ENCODE measurements around the gene RIMKLB. TPM values are rescaled to one million over a fixed set of nuclear protein-coding genes. Genes with fewer than 3 reads are reported as not detected.
"Not testable (repeated sequence)": the region's sequence is repeated elsewhere in the genome, so short reads cannot be mapped to it uniquely, and the experiment has no call there.

The RIMKLB gene
- total RNA-seq, 2 experiments from 2014 or later, result 4.6 to 4.9 TPM

DNA sequence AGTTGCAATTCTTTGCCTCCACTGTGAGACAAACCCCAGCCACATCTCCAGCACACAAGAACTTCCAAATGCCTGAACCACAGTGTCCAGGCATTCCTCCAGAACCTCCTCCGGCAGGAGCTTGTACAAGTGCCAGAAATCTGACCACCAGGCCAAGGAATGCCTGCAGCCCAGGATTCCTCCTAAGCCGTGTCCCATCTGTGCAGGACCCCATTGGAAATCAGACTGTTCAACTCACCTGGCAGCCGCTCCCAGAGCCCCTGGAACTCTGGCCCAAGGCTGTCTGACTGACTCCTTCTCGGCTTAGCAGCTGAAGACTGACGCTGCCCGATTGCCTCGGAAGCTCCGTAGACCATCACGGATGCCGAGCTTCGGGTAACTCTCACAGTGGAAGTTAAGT is 109.3 kb downstream of the RIMKLB start:
- H3K27ac Mint-ChIP-seq; H3K36me3 Mint-ChIP-seq; POLR2A ChIA-PET; intact Hi-C loops (cut with micrococcal nuclease); CTCF ChIA-PET; H3K4me3 Mint-ChIP-seq; H3K9me3 Mint-ChIP-seq; H3K4me1 Mint-ChIP-seq (ENCODE audit: low read depth); DNase-seq; H3K27me3 Mint-ChIP-seq: not testable (repeated sequence)

DNA sequence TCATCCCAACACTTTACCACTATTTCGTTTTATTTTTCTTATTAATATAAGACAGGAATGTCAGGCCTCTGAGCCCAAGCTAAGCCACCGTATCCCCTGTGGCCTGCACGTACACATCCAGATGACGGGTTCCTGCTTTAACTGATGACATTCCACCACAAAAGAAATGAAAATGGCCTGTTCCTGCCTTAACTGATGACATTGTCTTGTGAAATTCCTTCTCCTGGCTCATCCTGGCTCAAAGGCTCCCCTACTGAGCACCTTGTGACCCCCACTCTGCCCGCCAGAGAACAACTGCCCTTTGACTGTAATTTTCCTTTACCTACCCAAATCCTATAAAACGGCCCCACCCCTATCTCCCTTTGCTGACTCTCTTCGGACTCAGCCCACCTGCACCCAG is 112.3 kb downstream of the RIMKLB start:
- H3K36me3 Mint-ChIP-seq; H3K27ac Mint-ChIP-seq; H3K27me3 Mint-ChIP-seq; POLR2A ChIA-PET; H3K4me3 Mint-ChIP-seq; CTCF ChIA-PET; H3K4me1 Mint-ChIP-seq (ENCODE audit: low read depth); DNase-seq; intact Hi-C loops (cut with micrococcal nuclease); H3K9me3 Mint-ChIP-seq: not testable (repeated sequence)

DNA sequence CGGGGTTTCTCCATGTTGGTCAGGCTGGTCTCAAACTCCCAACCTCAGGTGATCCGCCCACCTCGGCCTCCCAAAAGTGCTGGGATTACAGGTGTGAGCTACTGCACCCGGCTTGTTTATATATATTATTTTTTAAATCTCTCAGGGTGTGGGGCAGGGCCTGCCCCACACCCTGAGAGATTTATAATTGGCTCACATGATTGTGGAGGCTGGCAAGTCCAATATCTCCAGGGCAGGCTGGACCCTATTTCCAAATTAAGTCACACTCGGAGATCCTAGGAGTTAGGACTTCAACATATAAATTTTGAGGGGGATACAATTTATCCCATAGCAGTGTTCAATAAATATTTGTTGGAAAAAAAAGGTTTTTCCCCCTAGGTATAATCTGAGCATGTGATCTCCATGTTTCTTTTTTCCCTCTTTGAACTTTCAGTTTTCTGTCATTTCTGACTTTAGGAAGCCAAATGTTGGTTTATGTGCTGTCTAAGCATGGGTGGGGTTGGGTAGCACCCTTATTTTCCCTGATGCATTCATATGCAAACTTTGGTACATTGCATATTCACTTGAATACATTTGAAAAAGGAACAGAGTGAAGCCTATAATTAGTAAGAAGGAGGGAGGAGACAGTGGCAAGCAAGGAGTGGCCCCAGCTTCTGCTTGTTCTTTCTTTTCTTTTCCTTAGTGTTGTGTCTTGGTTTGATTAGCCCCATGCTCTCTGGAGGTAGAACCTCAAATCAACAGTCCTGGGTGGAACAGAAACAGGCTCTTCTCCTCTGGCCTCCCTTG is 116.0 kb downstream of the RIMKLB start:
- ChIA-PET POLR2A (no interaction called here), CTCF (interaction anchor here (0.6 kb wide), 1 partner anchor 10 kb away, joined by 3 read pairs; no protein-coding TSS in a partner anchor)
- no peak overlapping the region for H3K27ac Mint-ChIP-seq
- intact Hi-C loops (cut with micrococcal nuclease), result no loop called here
- H3K36me3 Mint-ChIP-seq, result no peaks in the 10 kb centered on the region
- H3K27me3 Mint-ChIP-seq, result no peaks in the 10 kb centered on the region
- H3K9me3 Mint-ChIP-seq, result no peaks in the 10 kb centered on the region
- no peak overlapping the region for H3K4me3 Mint-ChIP-seq
- no peak for DNase-seq
- no peaks in the 10 kb centered on the region for H3K4me1 Mint-ChIP-seq (ENCODE audit: low read depth)

DNA sequence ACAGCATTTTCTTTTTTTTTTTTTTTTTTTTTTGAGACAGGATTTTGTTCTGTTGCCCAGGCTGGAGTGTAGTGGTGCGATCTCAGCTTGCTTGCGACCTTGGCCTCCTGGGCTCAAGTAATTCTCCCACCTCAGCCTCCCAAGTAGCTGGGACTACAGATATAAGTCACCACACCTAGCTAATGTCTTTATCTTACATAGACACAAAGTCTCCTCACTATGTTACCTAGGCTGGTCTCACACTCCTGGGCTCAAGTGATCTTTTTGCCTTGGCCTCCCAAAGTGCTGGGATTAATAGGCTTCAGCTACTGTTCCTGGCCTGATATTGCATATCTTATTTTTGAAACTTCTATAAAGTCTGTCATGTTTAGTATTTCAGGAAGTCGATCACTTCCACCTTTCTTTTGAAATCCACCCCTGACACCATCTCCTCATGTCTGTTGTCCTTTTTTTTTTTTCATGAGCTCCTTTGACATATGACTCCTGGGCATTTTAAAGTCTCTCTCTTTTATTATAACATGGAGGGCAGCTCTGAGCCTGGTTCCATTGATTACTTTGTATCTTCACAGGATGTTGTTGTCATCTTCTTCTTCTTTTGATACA is 118.8 kb downstream of the RIMKLB start:
- DNase-seq, result no peak
- no peaks in the 10 kb centered on the region for H3K4me1 Mint-ChIP-seq (ENCODE audit: low read depth)
- H3K4me3 Mint-ChIP-seq, result no peak overlapping the region
- no peaks in the 10 kb centered on the region for H3K36me3 Mint-ChIP-seq
- POLR2A ChIA-PET, result interaction anchor here (0.6 kb wide), 1 partner anchor 23 kb away, joined by 3 read pairs; no protein-coding TSS in a partner anchor
- CTCF ChIA-PET, result interaction anchor here (0.8 kb wide), 1 partner anchor 44 kb away, joined by 3 read pairs; no protein-coding TSS in a partner anchor
- intact Hi-C loops (cut with micrococcal nuclease), result no loop called here
- H3K9me3 Mint-ChIP-seq, result no peaks in the 10 kb centered on the region
- no peak overlapping the region for H3K27ac Mint-ChIP-seq
- no peaks in the 10 kb centered on the region for H3K27me3 Mint-ChIP-seq

DNA sequence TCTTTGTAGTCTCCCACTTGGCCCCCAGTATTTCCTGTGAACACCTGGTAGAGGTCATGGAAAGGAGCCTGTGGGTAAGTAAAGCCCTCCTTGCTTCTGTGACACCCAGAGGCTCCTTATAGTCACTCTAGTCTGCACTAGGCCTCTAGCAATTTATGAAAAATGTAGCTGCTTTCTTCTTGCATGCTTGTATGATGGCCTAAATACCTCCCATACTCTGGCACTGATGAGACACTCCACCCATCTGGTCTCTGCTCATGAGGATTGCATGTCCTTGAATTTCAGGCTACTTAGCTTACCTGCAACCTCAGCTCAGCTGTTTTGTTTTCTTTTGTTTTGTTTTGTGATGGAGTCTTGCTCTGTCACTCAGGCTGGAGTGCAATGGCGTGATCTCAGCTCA is 120.1 kb downstream of the RIMKLB start:
- H3K27me3 Mint-ChIP-seq, result no peaks in the 10 kb centered on the region
- ChIA-PET CTCF (no interaction called here), POLR2A (no interaction called here)
- no peak overlapping the region for H3K27ac Mint-ChIP-seq
- no peaks in the 10 kb centered on the region for H3K36me3 Mint-ChIP-seq
- intact Hi-C loops (cut with micrococcal nuclease), result no loop called here
- H3K4me1 Mint-ChIP-seq (ENCODE audit: low read depth), result no peaks in the 10 kb centered on the region
- H3K4me3 Mint-ChIP-seq, result no peak overlapping the region
- no peak for DNase-seq
- H3K9me3 Mint-ChIP-seq, result no peaks in the 10 kb centered on the region

DNA sequence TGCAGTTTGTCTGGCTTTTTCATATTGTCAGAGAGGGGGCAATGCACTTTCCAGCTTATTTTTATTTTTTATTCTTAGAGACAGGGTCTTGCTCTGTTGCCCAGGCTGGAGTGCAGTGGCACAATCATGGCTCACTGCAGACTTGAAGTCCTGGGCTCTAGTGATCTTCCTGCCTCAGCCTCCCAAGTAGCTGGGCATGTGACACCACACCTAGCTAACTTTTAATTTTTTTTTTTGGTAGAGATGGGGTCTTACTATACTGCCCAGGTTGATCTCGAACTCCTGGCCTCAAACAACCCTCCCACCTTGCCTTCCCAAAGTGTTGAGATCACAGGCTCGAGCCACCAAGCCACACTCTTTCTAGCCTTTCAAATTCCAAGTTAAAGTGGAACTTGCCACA is 120.7 kb downstream of the RIMKLB start:
- Mint-ChIP-seq H3K27me3 (no peaks in the 10 kb centered on the region), H3K9me3 (no peaks in the 10 kb centered on the region), H3K4me3 (no peak overlapping the region), H3K36me3 (no peaks in the 10 kb centered on the region), H3K4me1 (ENCODE audit: low read depth) (no peaks in the 10 kb centered on the region), H3K27ac (no peak overlapping the region)
- ChIA-PET CTCF (no interaction called here), POLR2A (no interaction called here)
- intact Hi-C loops (cut with micrococcal nuclease), result no loop called here
- no peak for DNase-seq

DNA sequence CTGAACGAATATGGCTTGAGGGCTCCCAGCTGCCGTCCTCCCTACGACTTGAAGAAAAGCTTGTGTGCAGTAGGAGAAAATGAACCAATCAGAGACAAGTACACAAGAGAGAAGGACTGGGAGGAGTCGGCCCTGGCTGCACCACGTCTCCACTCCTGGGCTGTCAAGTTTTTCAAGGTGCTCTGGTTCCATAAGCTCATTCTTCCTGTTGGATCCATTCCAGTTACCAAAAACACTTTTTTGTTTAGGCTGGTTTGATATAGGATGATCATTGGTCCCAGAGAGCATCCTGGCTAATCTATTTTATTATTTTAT is 121.8 kb downstream of the RIMKLB start:
- POLR2A ChIA-PET, result no interaction called here

DNA sequence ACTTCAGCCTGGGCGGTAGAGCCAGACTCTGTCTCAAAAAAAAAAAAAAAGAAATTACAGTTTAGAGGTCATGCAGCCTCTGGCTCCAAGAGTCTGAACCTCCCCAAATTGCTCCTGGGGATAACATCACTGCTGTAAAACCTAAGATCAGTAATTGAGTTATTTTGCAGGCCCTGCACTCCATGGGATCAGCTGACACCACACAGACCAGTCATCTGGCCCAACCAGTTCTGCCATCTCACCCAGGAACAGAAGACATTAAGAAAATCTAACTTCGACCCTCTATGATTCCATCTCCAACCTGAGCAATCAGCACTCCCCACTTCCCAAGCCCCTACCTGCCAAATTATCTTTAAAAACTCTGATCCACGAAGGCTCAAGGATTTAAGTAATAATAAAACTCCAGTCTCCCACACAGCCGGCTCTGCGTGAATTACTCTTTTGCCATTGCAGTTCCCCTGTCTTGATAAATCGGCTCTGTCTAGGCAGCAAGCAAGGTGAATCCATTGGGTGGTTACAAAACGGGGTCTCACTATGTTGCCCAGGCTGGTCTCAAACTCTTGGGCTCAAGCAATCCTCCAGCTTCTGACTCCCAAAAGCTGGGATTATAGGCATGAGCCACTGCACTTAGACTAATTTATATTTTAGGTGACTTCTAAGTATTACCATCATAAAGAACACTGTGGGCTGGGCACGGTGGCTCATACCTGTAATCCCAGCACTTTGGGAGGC is 123.1 kb downstream of the RIMKLB start:
- CTCF ChIA-PET, result interaction anchor here (1.3 kb wide), 1 partner anchor 163 kb away, joined by 4 read pairs; no protein-coding TSS in a partner anchor
- not testable (repeated sequence) for H3K36me3 Mint-ChIP-seq; H3K4me1 Mint-ChIP-seq (ENCODE audit: low read depth)

More for the DNA sequence above, 121.8 kb downstream of the RIMKLB start:
- no peaks in the 10 kb centered on the region for H3K27me3 Mint-ChIP-seq
- no peaks in the 10 kb centered on the region for H3K9me3 Mint-ChIP-seq
- no peaks in the 10 kb centered on the region for H3K4me1 Mint-ChIP-seq (ENCODE audit: low read depth)
- no peak overlapping the region for H3K4me3 Mint-ChIP-seq
- DNase-seq, result no peak
- CTCF ChIA-PET, result no interaction called here
- H3K27ac Mint-ChIP-seq, result no peak overlapping the region
- intact Hi-C loops (cut with micrococcal nuclease), result no loop called here
- H3K36me3 Mint-ChIP-seq, result no peaks in the 10 kb centered on the region

DNA sequence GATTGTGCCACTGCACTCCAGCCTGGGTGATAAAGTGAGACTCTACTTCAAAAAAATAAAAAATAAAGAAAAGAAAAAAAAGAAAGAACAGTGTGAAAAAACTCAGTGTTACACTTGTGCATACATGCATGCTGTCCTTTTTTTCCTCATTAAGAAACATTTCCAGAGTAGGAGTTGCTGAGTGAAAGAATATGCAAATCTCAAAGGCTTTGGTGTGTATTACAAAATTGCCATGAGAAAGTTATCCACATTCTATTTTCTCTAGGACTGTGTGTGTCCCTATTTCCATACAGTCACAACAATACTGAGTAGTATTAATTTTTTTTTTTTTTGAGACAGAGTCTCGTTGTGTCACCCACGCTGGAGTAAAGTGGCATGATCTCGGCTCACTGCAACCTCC is 123.8 kb downstream of the RIMKLB start:
- Mint-ChIP-seq H3K9me3 (peaks cover 4% of the 10 kb centered on the region), H3K4me3 (no peak overlapping the region), H3K27ac (no peak overlapping the region), H3K4me1 (ENCODE audit: low read depth) (no peaks in the 10 kb centered on the region), H3K27me3 (no peaks in the 10 kb centered on the region), H3K36me3 (no peaks in the 10 kb centered on the region)
- no peak for DNase-seq
- ChIA-PET CTCF (interaction anchor here (0.7 to 1.5 kb wide), 3 partner anchors 11 to 277 kb away, joined by 3 to 4 read pairs (median 3); no protein-coding TSS in a partner anchor), POLR2A (no interaction called here)
- intact Hi-C loops (cut with micrococcal nuclease), result no loop called here

More for the DNA sequence above, 123.1 kb downstream of the RIMKLB start:
- H3K4me3 Mint-ChIP-seq; H3K27ac Mint-ChIP-seq; POLR2A ChIA-PET; intact Hi-C loops (cut with micrococcal nuclease); H3K27me3 Mint-ChIP-seq; H3K9me3 Mint-ChIP-seq; DNase-seq: not testable (repeated sequence)

DNA sequence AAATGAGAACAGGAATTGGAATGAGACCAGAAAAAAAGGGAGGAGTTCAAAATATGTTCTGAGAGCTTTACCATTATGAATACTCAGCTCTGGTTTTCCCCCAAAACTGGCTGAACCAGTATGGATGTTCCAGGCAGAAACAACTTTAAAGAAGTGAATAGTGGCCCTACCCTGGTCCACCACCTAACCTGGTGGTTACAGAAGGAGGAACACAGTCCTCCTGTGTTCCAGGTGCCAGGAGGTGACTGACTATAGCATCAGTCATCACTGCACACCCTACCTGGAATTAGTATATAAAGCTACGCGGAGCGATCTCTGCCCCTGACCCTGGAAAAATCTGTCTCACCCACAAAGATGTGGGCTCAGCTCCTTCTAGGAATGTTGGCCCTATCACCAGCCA is 124.5 kb downstream of the RIMKLB start, which contains the start of gene A2ML1:
Gene A2ML1 (plus strand): TSS at position 324 of the 400 bp plus-strand sequence. CDS start 31 bp downstream, at position 355.
- no peak within 1 kb of the TSS for H3K4me3 Mint-ChIP-seq

DNA sequence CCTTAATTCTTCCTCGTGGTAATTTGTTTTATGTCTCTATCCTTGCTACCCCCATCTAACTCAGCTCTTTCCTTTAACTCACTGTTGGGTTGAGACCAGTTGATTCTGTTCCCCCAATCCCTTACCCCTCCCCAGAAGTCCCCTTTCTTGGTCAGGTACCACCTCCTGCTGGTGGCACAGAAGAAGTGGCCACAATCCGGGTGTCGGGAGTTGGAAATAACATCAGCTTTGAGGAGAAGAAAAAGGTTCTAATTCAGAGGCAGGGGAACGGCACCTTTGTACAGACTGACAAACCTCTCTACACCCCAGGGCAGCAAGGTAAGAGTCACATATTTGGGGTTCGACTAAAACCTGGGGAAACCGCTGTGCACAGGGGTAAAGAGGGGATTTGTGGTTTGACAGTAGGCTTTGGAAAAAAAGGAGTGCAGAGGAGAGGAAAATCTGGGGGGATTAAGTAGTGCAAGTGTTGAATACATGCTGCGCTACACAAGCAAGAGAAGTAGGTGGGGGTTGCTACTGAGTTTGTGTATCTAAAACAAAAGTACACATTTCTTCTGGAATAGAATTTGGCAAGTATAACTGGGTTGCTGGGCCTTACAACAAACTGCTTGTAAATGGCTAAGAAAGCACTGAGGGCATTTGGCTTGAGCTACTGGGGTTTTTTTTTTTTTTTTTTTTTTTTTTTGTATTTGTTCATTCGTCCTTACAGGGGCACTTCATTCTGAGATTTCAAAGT is 125.9 kb downstream of the RIMKLB start:
- no peak for DNase-seq
- peaks cover 4% of the 10 kb centered on the region for H3K9me3 Mint-ChIP-seq
- H3K27ac Mint-ChIP-seq, result no peak overlapping the region
- no peak overlapping the region for H3K4me3 Mint-ChIP-seq
- no peaks in the 10 kb centered on the region for H3K36me3 Mint-ChIP-seq
- ChIA-PET POLR2A (no interaction called here), CTCF (interaction anchor here (0.6 kb wide), 2 partner anchors 9 to 20 kb away, joined by 3 read pairs; no protein-coding TSS in a partner anchor)
- H3K4me1 Mint-ChIP-seq (ENCODE audit: low read depth), result peaks cover 3% of the 10 kb centered on the region
- peaks cover 1% of the 10 kb centered on the region for H3K27me3 Mint-ChIP-seq
- intact Hi-C loops (cut with micrococcal nuclease), result no loop called here

More for the DNA sequence above, 124.5 kb downstream of the RIMKLB start, which contains the start of gene A2ML1:
- Mint-ChIP-seq H3K27me3 (peaks cover 1% of the 10 kb centered on the region), H3K36me3 (no peaks in the 10 kb centered on the region), H3K9me3 (peaks cover 4% of the 10 kb centered on the region), H3K27ac (no peak within 1 kb of the TSS), H3K4me1 (ENCODE audit: low read depth) (peaks cover under 1% of the 10 kb centered on the region)
- DNase-seq, result no peak
- CTCF ChIA-PET, result interaction anchor here (0.6 to 1.5 kb wide), 4 partner anchors 11 to 278 kb away, joined by 3 to 4 read pairs (median 3); no protein-coding TSS in a partner anchor
- intact Hi-C loops (cut with micrococcal nuclease), result no loop called here
- POLR2A ChIA-PET, result no interaction called here

Data from activated CD4-positive, alpha-beta memory T cell treated with anti-CD3 and anti-CD28 coated beads for 36 hours (primary cell).